Suprapubic skin (tissue), 4 donors: Measurements from ENCODE around the gene KYNU. TPM values are rescaled to one million over a fixed set of nuclear protein-coding genes. Genes with fewer than 3 reads are reported as not detected.

Source experiments
- DNase-seq, 2 donors: peaks; one replicate each; pipeline ENCODE4 v3.0.0-alpha.2; 2019; ENCODE audit warnings: low spot score in 2 of 2
- H3K27ac ChIP-seq: fragments of 200-600 bp; sonication (generic); one replicate; pipeline ENCODE4 v1.5.1; 2019
- H3K27me3 ChIP-seq: fragments of 200-600 bp; sonication (generic); one replicate; pipeline ENCODE4 v1.5.1; 2019
- H3K36me3 ChIP-seq: fragments of 200-600 bp; sonication (generic); one replicate; pipeline ENCODE4 v1.5.1; 2019
- H3K4me1 ChIP-seq: fragments of 200-600 bp; sonication (generic); one replicate; pipeline ENCODE4 v1.5.1; 2019
- H3K4me3 ChIP-seq: fragments of 200-600 bp; sonication (generic); one replicate; pipeline ENCODE4 v1.5.1; 2019; ENCODE audit warnings: mild to moderate bottlenecking
- H3K9me3 ChIP-seq: fragments of 200-600 bp; sonication (generic); one replicate; pipeline ENCODE4 v1.5.1; 2019
- CTCF ChIP-seq, 2 donors: fragments of 200-600 bp in 1 of 2; fragments of 450-650 bp in 1 of 2; sonication (generic) in 1 of 2; IDR thresholded peaks; one replicate each; pipeline ENCODE4 v1.5.1; 2016 to 2019; ENCODE audit warnings: antibody characterized with exemption in 2 of 2, mild to moderate bottlenecking in 1 of 2, moderate library complexity in 1 of 2
- EP300 ChIP-seq: sonication (generic); formaldehyde crosslinking; IDR thresholded peaks from one replicate; pipeline ENCODE4 v1.6.1; 2017; ENCODE audit warnings: antibody characterized with exemption
- POLR2A ChIP-seq, 2 donors: fragments of 450-650 bp; IDR thresholded peaks; one replicate each; pipeline ENCODE4 v1.6.1; 2017; ENCODE audit warnings: antibody characterized with exemption in 2 of 2, mild to moderate bottlenecking in 2 of 2, moderate library complexity in 2 of 2
- POLR2AphosphoS5 ChIP-seq, 3 donors: sonication (generic); formaldehyde crosslinking; IDR thresholded peaks; one replicate each; pipeline ENCODE4 v1.6.1; 2017; ENCODE audit warnings: antibody characterized with exemption in 3 of 3
- WGBS: methylation state at CpG from one replicate; pipeline ENCODE4 v1.1.5; 2018; 5-methylcytosine and 5-hydroxymethylcytosine counted together
- total RNA-seq, 4 donors: library from RNA; depleted of rRNA; stranded (reverse); fragments of >200 nt; gene quantifications; one replicate each; pipeline ENCODE4 v1.1.0, GENCODE V29; 2016

The KYNU gene
- total RNA-seq, 4 donors from 2014 or later = 0.29 to 3.9 (median 2.0) TPM

GRCh38 chr2:142871396-142871795, 6.1 kb upstream of the KYNU start:
- H3K9me3 ChIP-seq = no peaks in the 10 kb centered on the region
- H3K27ac ChIP-seq = no peak overlapping the region
- DNase-seq = no peak
- H3K27me3 ChIP-seq = no peaks in the 10 kb centered on the region
- H3K36me3 ChIP-seq = no peaks in the 10 kb centered on the region
- H3K4me3 ChIP-seq = no peak overlapping the region
- H3K4me1 ChIP-seq = peaks cover 48% of the 10 kb centered on the region
- WGBS = 93% methylated on average over 6 of the region's 6 CpGs
- no peak for TF ChIP-seq CTCF (IDR thresholded peaks at IDR 0.05)
- TF ChIP-seq POLR2A (IDR thresholded peaks at IDR 0.05) = no peak
- TF ChIP-seq POLR2AphosphoS5 (IDR thresholded peaks at IDR 0.05) = no peak
- TF ChIP-seq EP300 = no peak

GRCh38 chr2:142872882-142873724, 4.4 kb upstream of the KYNU start:
- peak overlapping the region; percentile 72 for H3K27ac ChIP-seq
- no peaks in the 10 kb centered on the region for H3K36me3 ChIP-seq
- no peaks in the 10 kb centered on the region for H3K9me3 ChIP-seq
- TF ChIP-seq CTCF (IDR thresholded peaks at IDR 0.05) (no peak), POLR2A (IDR thresholded peaks at IDR 0.05) (no peak), EP300 (no peak), POLR2AphosphoS5 (IDR thresholded peaks at IDR 0.05) (no peak)
- no peak overlapping the region for H3K4me3 ChIP-seq
- H3K27me3 ChIP-seq = no peaks in the 10 kb centered on the region
- 77% methylated on average over 6 of the region's 6 CpGs for WGBS
- peaks cover 34% of the 10 kb centered on the region for H3K4me1 ChIP-seq
- DNase-seq = no peak

GRCh38 chr2:142873831-142874287, 3.6 kb upstream of the KYNU start:
- Histone ChIP-seq H3K9me3 (no peaks in the 10 kb centered on the region), H3K4me3 (no peak overlapping the region), H3K4me1 (peaks cover 27% of the 10 kb centered on the region), H3K27me3 (no peaks in the 10 kb centered on the region), H3K27ac (peak overlapping the region; percentile 72), H3K36me3 (no peaks in the 10 kb centered on the region)
- TF ChIP-seq CTCF (IDR thresholded peaks at IDR 0.05) = no peak
- no peak for TF ChIP-seq POLR2A (IDR thresholded peaks at IDR 0.05)
- TF ChIP-seq EP300 = no peak
- no peak for TF ChIP-seq POLR2AphosphoS5 (IDR thresholded peaks at IDR 0.05)
- 82% methylated on average over 1 of the region's 1 CpG for WGBS
- DNase-seq = no peak

- DNase-seq = peak in 1 of 2 donors; percentile 75
- WGBS = 20% methylated on average over 2 of the region's 2 CpGs
- H3K36me3 ChIP-seq = no peaks in the 10 kb centered on the region
- H3K9me3 ChIP-seq = no peaks in the 10 kb centered on the region
- peak overlapping the region; percentile 72 for H3K27ac ChIP-seq
- TF ChIP-seq POLR2A (IDR thresholded peaks at IDR 0.05) (no peak), POLR2AphosphoS5 (IDR thresholded peaks at IDR 0.05) (peak in 1 of 3 donors; percentile 53)
- H3K4me1 ChIP-seq = peaks cover 25% of the 10 kb centered on the region
- no peak overlapping the region for H3K4me3 ChIP-seq
- H3K27me3 ChIP-seq = no peaks in the 10 kb centered on the region
Measured at GRCh38 chr2:142874293-142874814, 3.1 kb upstream of the KYNU start.

- TF ChIP-seq POLR2AphosphoS5 (IDR thresholded peaks at IDR 0.05) = no peak
- TF ChIP-seq POLR2A (IDR thresholded peaks at IDR 0.05) = no peak
- no peak for TF ChIP-seq EP300
- no peak for TF ChIP-seq CTCF (IDR thresholded peaks at IDR 0.05)
- Histone ChIP-seq H3K27ac (peak overlapping the region; percentile 43), H3K36me3 (no peaks in the 10 kb centered on the region), H3K27me3 (no peaks in the 10 kb centered on the region), H3K4me3 (no peak overlapping the region), H3K9me3 (no peaks in the 10 kb centered on the region), H3K4me1 (peaks cover 25% of the 10 kb centered on the region)
- WGBS = 88% methylated on average over 6 of the region's 6 CpGs
- DNase-seq = no peak
Measured at GRCh38 chr2:142875010-142875409, 2.5 kb upstream of the KYNU start.
